Adrenal gland (tissue), 12 donors: ENCODE results near the gene ZDHHC19. TPM values are rescaled to one million over a fixed set of nuclear protein-coding genes. Genes with fewer than 3 reads are reported as not detected.

Experiments
- DNase-seq, 7 donors: peaks; one replicate each; pipeline ENCODE4 v3.0.0-alpha.2; 2019 to 2020
- H3K27ac ChIP-seq, 5 donors: fragments of 200-600 bp; sonication (generic) in 4 of 5; 1 replicate in 3 of 5; 2 replicates in 2 of 5; pipeline versions ENCODE4 v1.5.1 to v1.8.0; 2016 to 2020; ENCODE audit warnings: mild to moderate bottlenecking in 1 of 5
- H3K27me3 ChIP-seq: fragments of 200-600 bp; 2 replicates; pipeline ENCODE4 v1.8.0; 2021
- H3K36me3 ChIP-seq, 2 donors: fragments of 200-600 bp; replicated peaks in 1 of 2; 1 replicate in 1 of 2; 2 replicates in 1 of 2; pipeline versions ENCODE4 v1.5.1 to v1.8.0; 2018 to 2022
- H3K4me1 ChIP-seq, 2 donors: fragments of 200-600 bp; replicated peaks in 1 of 2; 1 replicate in 1 of 2; 2 replicates in 1 of 2; pipeline versions ENCODE4 v1.5.1 to v1.8.0; 2018 to 2021
- H3K4me3 ChIP-seq, 4 donors: fragments of 200-600 bp; sonication (generic) in 3 of 4; one replicate each; pipeline ENCODE4 v1.5.1; 2016 to 2018
- H3K9me3 ChIP-seq, 3 donors: fragments of 200-600 bp; sonication (generic) in 1 of 3; replicated peaks in 1 of 3; 1 replicate in 2 of 3; 2 replicates in 1 of 3; pipeline versions ENCODE4 v1.5.1 to v1.8.0; 2016 to 2021
- POLR2A ChIP-seq, 2 donors: fragments of 450-650 bp; IDR thresholded peaks; one replicate each; pipeline ENCODE4 v1.6.1; 2017; ENCODE audit warnings: antibody characterized with exemption in 2 of 2, mild to moderate bottlenecking in 2 of 2, moderate library complexity in 1 of 2
- WGBS, 4 donors: extraction: QIAGEN DNeasy Blood & Tissue Kit in 2 of 4; methylation state at CpG; one replicate each; pipeline versions ENCODE4 v1.1.5 to v1.1.7; 2013 to 2017; 5-methylcytosine and 5-hydroxymethylcytosine counted together
- intact Hi-C, 2 donors: fragments of 100-400 bp; cut with DNase I; formaldehyde crosslinking; loops; one replicate each; pipeline versions ENCODE4 v1.14.1 to v1.15.0; 2022 to 2023
- polyA plus RNA-seq, 3 donors: library from polyadenylated mRNA; stranded (reverse); fragments of 200-250 nt in 2 of 3; fragments of 350-450 nt in 1 of 3; fragmentation: Illumina TruSeq in 1 of 3; extraction: RNeasy Lipid Tissue Mini Kit (QIAGEN cat#74804) in 1 of 3; gene quantifications; one replicate each; pipeline ENCODE4 v1.2.3, GENCODE V29; 2013 to 2014
- total RNA-seq, 9 donors: library from RNA; depleted of rRNA in 4 of 9; stranded (reverse); fragments of >200 nt in 4 of 9; fragments of 120-200 nt in 1 of 9; fragmentation: NEBNext Ultra II Directional in 1 of 9; extraction: Animal tissue kit (Norgen Biotek cat#: 25700) in 1 of 9; gene quantifications; one replicate each; pipeline versions ENCODE4 v1.1.0 to v1.2.4, GENCODE V29; 2013 to 2023
- TF ChIP-seq, protein P1 (sequence below), 6 experiments: fragments of 450-650 bp in 4 of 6; fragments of 200-600 bp in 2 of 6; sonication (generic) in 1 of 6; IDR thresholded peaks; 1 replicate in 5 of 6; 2 replicates in 1 of 6; pipeline versions ENCODE4 v1.5.1 to v1.8.0; 2016 to 2021; ENCODE audit warnings: antibody characterized with exemption in 6 of 6, mild to moderate bottlenecking in 2 of 6, moderate library complexity in 1 of 6
- donor health status: healthy with polysubstance abuse.
- donor health status: Bipolar disorder and iron deficiency.
- donor health status: DM: yes; HTN: yes; CAD: no.
- donor health status: DM: no; HTN: no; CAD: no.
- donor health status: DM: no; HTN: no; CAD: no.
- donor health status: DM: yes; HTN: yes; CAD: no.

Gene ZDHHC19
- total and polyA plus RNA-seq, 12 donors = 3.0 to 59.2 (median 7.4) TPM; not detected in 1

DNA sequence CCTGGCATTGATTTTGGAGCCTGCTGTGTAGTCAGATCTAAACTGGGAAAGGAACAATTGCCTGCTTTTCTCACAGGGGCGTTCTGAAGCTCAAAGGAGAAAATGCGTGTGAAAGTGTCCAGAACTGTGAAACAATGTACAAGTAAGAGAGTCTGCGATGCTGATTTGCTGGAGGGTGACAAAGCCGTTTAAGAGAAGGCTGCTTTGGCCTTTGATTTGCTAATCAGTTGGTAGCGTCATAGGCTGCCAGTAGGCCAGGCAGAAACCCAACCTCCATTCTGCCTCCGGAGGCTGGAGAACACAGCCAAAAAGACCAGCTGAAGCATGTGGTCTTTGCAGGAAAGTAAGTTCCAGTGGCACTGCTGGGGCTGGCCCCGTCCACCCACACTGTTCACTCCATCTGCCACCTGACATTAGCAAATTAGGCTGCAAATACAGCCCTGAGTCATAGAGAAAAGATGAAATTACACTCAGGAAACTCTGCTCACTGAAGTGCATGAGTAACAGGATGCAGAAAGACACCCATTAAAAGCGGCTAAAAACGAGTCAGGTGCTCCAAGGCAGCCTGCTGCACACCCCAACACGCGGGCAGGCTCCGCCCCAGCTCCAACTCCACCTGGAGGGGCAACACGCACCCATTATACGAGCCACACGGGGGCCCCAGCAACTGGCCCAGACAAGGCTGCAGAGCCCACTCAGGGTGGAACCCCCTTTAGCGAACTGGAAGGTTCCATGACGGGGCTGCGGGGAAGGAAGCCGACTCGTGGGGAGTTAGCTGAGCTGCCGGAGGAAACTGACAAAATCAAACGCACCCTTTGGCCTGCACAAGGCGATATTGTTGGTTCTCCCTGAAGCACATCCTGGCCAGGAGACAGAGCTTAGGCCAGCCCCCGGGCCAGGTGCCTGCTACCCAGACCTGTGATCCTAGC is 31.6 kb downstream of the ZDHHC19 start:
- no peak for DNase-seq
- intact Hi-C loops = no loop called here
- Histone ChIP-seq H3K36me3 (no peaks in the 10 kb centered on the region), H3K27ac (peak overlapping the region in 1 of 5 donors; percentile 30), H3K4me1 (no peaks in the 10 kb centered on the region), H3K4me3 (no peak overlapping the region), H3K9me3 (no peaks in the 10 kb centered on the region), H3K27me3 (no peaks in the 10 kb centered on the region)
- TF ChIP-seq, protein P1, sequence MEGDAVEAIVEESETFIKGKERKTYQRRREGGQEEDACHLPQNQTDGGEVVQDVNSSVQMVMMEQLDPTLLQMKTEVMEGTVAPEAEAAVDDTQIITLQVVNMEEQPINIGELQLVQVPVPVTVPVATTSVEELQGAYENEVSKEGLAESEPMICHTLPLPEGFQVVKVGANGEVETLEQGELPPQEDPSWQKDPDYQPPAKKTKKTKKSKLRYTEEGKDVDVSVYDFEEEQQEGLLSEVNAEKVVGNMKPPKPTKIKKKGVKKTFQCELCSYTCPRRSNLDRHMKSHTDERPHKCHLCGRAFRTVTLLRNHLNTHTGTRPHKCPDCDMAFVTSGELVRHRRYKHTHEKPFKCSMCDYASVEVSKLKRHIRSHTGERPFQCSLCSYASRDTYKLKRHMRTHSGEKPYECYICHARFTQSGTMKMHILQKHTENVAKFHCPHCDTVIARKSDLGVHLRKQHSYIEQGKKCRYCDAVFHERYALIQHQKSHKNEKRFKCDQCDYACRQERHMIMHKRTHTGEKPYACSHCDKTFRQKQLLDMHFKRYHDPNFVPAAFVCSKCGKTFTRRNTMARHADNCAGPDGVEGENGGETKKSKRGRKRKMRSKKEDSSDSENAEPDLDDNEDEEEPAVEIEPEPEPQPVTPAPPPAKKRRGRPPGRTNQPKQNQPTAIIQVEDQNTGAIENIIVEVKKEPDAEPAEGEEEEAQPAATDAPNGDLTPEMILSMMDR (IDR thresholded peaks at IDR 0.05) = no peak
- no peak for TF ChIP-seq POLR2A (IDR thresholded peaks at IDR 0.05)
- 48 to 66% (median 62%) methylated on average over 15 to 24 of the region's 24 CpGs for WGBS, 4 donors

DNA sequence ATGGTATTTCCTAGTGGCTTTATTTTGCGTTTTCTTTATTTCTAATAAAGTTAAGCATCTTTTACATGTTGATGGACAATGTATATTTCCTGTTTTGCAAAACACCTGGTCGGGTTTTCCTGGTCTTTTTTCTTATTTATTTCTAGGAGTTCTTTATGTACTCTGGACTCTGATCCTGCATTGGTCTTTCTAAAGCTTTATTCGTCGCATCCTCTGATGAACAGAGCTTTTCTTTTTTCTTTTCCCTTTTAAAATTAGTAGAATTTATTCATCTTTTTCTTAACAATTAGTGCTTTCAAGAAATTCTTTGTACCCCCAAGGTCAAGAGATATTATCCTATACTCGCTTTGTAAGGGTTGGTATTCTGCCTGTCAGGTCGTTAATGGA is 32.2 kb downstream of the ZDHHC19 start:
- Histone ChIP-seq H3K4me3 (no peak overlapping the region), H3K9me3 (no peaks in the 10 kb centered on the region), H3K36me3 (no peaks in the 10 kb centered on the region), H3K27me3 (no peaks in the 10 kb centered on the region), H3K4me1 (no peaks in the 10 kb centered on the region), H3K27ac (no peak overlapping the region)
- DNase-seq = no peak
- intact Hi-C loops = no loop called here
- TF ChIP-seq, protein P1 (IDR thresholded peaks at IDR 0.05) = no peak
- no peak for TF ChIP-seq POLR2A (IDR thresholded peaks at IDR 0.05)
- 76 to 81% (median 79%) methylated on average over 6 of the region's 6 CpGs for WGBS, 4 donors

DNA sequence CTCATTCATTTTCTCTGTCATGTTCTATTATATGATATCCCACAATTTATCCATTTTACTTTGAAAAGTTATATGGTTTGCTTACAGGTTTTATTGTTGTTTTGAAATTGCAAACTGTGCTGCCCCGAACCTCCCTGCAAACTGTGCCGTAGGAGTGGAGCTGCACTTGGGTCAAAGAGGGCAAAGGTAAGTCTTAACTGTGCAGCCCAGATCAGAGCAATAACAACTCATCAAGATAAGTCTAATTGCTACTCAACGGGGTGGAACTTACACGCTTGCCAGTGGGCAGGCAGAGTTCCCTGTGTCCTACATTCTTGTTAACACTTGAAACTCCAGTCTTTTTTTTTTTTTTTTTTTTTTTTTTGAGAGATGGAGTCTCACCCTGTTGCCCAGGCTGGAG is 33.2 kb downstream of the ZDHHC19 start:
- TF ChIP-seq, protein P1 (IDR thresholded peaks at IDR 0.05) = no peak
- Histone ChIP-seq H3K4me3 (no peak overlapping the region), H3K27ac (no peak overlapping the region), H3K27me3 (no peaks in the 10 kb centered on the region), H3K9me3 (no peaks in the 10 kb centered on the region), H3K36me3 (no peaks in the 10 kb centered on the region), H3K4me1 (no peaks in the 10 kb centered on the region)
- no peak for DNase-seq
- WGBS, 4 donors = 46 to 57% (median 50%) methylated on average over 4 of the region's 4 CpGs
- intact Hi-C loops = no loop called here

DNA sequence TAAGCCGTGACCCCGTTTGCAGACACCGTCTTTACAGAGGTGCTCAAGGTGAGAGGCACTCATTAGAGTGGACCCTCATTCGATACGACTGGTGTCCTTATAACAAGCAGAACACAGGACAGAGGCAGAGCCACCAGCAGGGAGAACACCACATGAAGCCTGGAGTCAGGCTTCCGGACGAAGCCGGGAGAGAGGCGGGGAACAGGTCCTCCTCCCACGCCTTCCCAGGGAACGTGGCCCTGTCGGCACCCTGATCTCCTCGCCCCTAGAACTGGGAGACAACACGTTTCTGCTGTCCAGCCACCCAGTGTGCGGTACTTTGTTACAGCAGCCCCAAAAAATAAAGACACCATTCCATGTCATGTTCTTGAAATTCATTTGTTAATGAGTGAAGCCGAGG is 33.6 kb downstream of the ZDHHC19 start:
- H3K9me3 ChIP-seq = no peaks in the 10 kb centered on the region
- H3K4me3 ChIP-seq = no peak overlapping the region
- no peaks in the 10 kb centered on the region for H3K4me1 ChIP-seq
- TF ChIP-seq POLR2A (IDR thresholded peaks at IDR 0.05) = no peak
- TF ChIP-seq, protein P1 (IDR thresholded peaks at IDR 0.05) = no peak
- no peak for DNase-seq
- 75 to 84% (median 81%) methylated on average over 16 of the region's 16 CpGs for WGBS, 4 donors
- H3K27me3 ChIP-seq = no peaks in the 10 kb centered on the region
- no peak overlapping the region for H3K27ac ChIP-seq
- intact Hi-C loops = no loop called here
- H3K36me3 ChIP-seq = no peaks in the 10 kb centered on the region
